Measurements from ENCODE around the gene ANKRD12.

- TF ChIP-seq CTCF (IDR thresholded peaks at IDR 0.05) (no peak), EZH2 (IDR thresholded peaks at IDR 0.05; ENCODE audit: borderline replicate concordance, insufficient read depth, low read depth, low read length, poor library complexity, severe bottlenecking) (no peak)
Observed at GRCh38 chr18:9243029-9243428, 106.4 kb downstream of the ANKRD12 start.

Data from B cell (primary cell).